Esophagus squamous epithelium (tissue), 4 donors: ENCODE data around the gene ESYT2.

Experiments
- POLR2A ChIP-seq, 4 donors: fragments of 450-650 bp; IDR thresholded peaks; one replicate each; pipeline ENCODE4 v1.6.1; 2017; ENCODE audit warnings: antibody characterized with exemption in 4 of 4, mild to moderate bottlenecking in 4 of 4, moderate library complexity in 3 of 4
- TF ChIP-seq, protein P1 (sequence below), 6 experiments: fragments of 450-650 bp in 4 of 6; fragments of 200-600 bp in 2 of 6; sonication (generic) in 2 of 6; IDR thresholded peaks; one replicate each; pipeline ENCODE4 v1.5.1; 2016 to 2019; ENCODE audit warnings: antibody characterized with exemption in 6 of 6, mild to moderate bottlenecking in 4 of 6, moderate library complexity in 4 of 6

DNA sequence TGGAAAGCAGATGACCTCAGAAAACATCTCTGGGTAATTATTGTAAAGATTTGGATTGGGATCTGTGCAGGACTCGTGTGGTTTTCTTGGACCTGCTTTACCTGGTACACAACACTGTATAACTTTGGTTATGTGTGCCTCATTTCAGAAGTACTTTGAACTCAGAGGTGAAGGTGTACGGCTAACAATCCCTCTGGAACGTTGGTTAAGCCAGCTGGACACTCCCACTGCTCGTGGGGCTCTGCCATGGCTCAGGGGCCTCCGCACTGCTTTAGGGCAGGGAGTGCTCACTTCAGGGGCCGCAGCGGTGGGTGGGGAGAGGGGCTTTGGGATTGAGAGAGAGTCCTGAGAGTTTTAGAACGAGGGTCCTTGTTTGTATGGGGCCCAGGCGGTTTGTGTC, 40.6 kb upstream of the ESYT2 start:
- TF ChIP-seq POLR2A (IDR thresholded peaks at IDR 0.05), result no peak
- TF ChIP-seq, protein P1, sequence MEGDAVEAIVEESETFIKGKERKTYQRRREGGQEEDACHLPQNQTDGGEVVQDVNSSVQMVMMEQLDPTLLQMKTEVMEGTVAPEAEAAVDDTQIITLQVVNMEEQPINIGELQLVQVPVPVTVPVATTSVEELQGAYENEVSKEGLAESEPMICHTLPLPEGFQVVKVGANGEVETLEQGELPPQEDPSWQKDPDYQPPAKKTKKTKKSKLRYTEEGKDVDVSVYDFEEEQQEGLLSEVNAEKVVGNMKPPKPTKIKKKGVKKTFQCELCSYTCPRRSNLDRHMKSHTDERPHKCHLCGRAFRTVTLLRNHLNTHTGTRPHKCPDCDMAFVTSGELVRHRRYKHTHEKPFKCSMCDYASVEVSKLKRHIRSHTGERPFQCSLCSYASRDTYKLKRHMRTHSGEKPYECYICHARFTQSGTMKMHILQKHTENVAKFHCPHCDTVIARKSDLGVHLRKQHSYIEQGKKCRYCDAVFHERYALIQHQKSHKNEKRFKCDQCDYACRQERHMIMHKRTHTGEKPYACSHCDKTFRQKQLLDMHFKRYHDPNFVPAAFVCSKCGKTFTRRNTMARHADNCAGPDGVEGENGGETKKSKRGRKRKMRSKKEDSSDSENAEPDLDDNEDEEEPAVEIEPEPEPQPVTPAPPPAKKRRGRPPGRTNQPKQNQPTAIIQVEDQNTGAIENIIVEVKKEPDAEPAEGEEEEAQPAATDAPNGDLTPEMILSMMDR (IDR thresholded peaks at IDR 0.05), result no peak
